Fibroblast of lung (primary cell): ENCODE measurements around the gene MEIOC. TPM values are rescaled to one million over a fixed set of nuclear protein-coding genes. Genes with fewer than 3 reads are reported as not detected.
"Not testable (repeated sequence)": the region's sequence is repeated elsewhere in the genome, so short reads cannot be mapped to it uniquely, and the experiment has no call there.

Source experiments
- DNase-seq, 2 donors: peaks; one replicate each; pipeline versions ENCODE4 v3.0.0 to v3.0.0-alpha.2; 2010; ENCODE audit warnings: low read depth in 2 of 2
- H2AFZ ChIP-seq: 2 replicates; pipeline ENCODE4 v1.5.1; 2012; ENCODE audit warnings: low read length, control low read depth, inconsistent platforms
- H3K27ac ChIP-seq: 2 replicates; pipeline ENCODE4 v1.5.1; 2011; ENCODE audit warnings: low read length, control low read depth; ENCODE audit not compliant: insufficient read depth
- H3K27me3 ChIP-seq: 2 replicates; pipeline ENCODE4 v1.5.1; 2011; ENCODE audit warnings: mild to moderate bottlenecking, low read length; ENCODE audit not compliant: control insufficient read depth, insufficient read depth
- H3K36me3 ChIP-seq: 2 replicates; pipeline ENCODE4 v1.5.1; 2011; ENCODE audit warnings: low read length; ENCODE audit not compliant: control insufficient read depth, insufficient read depth
- H3K4me1 ChIP-seq: 2 replicates; pipeline ENCODE4 v1.5.1; 2011; ENCODE audit warnings: low read length; ENCODE audit not compliant: control insufficient read depth, insufficient read depth; ENCODE audit errors: extremely low read depth
- H3K4me2 ChIP-seq: 2 replicates; pipeline ENCODE4 v1.5.1; 2011; ENCODE audit warnings: low read length, control low read depth; ENCODE audit not compliant: insufficient read depth; ENCODE audit errors: extremely low read depth
- H3K4me3 ChIP-seq, 4 experiments: fragments of 200-600 bp in 1 of 4; sonication (generic) in 1 of 4; replicated peaks in 1 of 4; 2 replicates each; pipeline ENCODE4 v1.5.1; 2011 to 2016; ENCODE audit warnings: low read length in 4 of 4, low read depth in 3 of 4, mild to moderate bottlenecking in 3 of 4, control low read depth in 2 of 4, inconsistent platforms in 1 of 4, mixed read lengths in 1 of 4; ENCODE audit not compliant: insufficient read depth in 1 of 4; ENCODE audit errors: control extremely low read depth in 1 of 4
- H3K79me2 ChIP-seq: 2 replicates; pipeline ENCODE4 v1.5.1; 2012; ENCODE audit warnings: mild to moderate bottlenecking, low read length, inconsistent platforms; ENCODE audit not compliant: control insufficient read depth, insufficient read depth
- H3K9ac ChIP-seq: 2 replicates; pipeline ENCODE4 v1.5.1; 2011; ENCODE audit warnings: mild to moderate bottlenecking, low read length, control low read depth; ENCODE audit not compliant: insufficient read depth
- H3K9me3 ChIP-seq: 2 replicates; pipeline ENCODE4 v1.5.1; 2012; ENCODE audit warnings: low read depth, low read length; ENCODE audit not compliant: control insufficient read depth, insufficient read depth
- H4K20me1 ChIP-seq: 2 replicates; pipeline ENCODE4 v1.5.1; 2011; ENCODE audit warnings: low read length; ENCODE audit not compliant: control insufficient read depth, insufficient read depth; ENCODE audit errors: extremely low read depth
- EZH2 ChIP-seq: IDR thresholded peaks from 2 replicates; pipeline ENCODE4 v1.5.1; 2012; ENCODE audit warnings: low read length, control low read depth, mild to moderate bottlenecking; ENCODE audit errors: missing control alignments
- polyA plus RNA-seq, 2 donors: library from polyadenylated mRNA; depleted of rRNA in 1 of 2; stranded (reverse) in 1 of 2; unstranded in 1 of 2; fragments of >200 nt; gene quantifications; 2 replicates each; pipeline ENCODE4 v1.2.1, GENCODE V29; 2011 to 2012; ENCODE audit warnings: missing spikeins in 1 of 2
- total RNA-seq: library from RNA; depleted of rRNA; stranded (reverse); fragments of >200 nt; gene quantifications from 2 replicates; pipeline ENCODE4 v1.2.1, GENCODE V29; 2014
- TF ChIP-seq, protein P1 (sequence below), 2 donors: IDR thresholded peaks in 1 of 2; conservative IDR thresholded peaks in 1 of 2; 1 replicate in 1 of 2; 2 replicates in 1 of 2; pipeline ENCODE4 v1.5.1; 2011 to 2012; ENCODE audit warnings: low read length in 2 of 2, control low read depth in 1 of 2, inconsistent platforms in 1 of 2, low read depth in 1 of 2, mild to moderate bottlenecking in 1 of 2

The MEIOC gene
- total and polyA plus RNA-seq, 2 donors (not counting 1 experiment from before 2014, with no cell fraction given) = under 0.01 to 0.07 TPM

DNA sequence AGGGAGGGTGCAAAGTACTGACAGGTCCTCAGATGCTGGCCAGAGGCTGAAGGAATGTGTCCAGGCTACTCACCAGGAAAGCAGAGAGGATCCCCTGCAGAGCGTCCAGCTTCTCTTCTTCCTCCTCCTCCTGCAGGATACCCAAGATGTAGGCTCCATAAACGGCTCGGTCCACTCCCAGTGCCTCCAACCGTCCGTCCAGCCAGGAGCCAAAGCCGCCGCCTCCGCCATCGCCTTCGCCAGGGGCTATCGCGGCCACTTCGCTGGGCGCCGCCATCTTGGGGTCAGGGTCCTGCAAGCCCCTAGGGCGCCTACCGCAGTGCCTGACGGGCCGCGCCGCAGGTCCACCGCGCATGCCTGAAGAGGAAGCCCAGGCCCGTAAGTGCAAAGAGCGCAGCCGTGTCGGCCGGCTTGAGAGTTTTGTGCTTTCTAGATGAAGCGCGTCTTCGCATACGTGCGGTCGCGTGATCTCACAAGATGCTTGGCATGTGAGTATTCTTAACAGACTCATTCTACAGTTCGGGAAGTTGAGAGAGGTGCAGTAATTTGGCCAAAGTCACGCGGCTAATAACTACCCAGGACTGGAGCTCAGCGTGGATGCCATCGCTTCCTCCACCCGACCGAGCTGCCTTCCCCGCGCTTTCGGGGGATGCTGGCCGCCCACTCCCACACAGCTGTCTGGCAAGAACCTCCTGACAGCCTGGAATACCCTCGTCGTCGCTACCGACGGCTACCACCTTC lies 33.4 kb downstream of the MEIOC start, which contains the start of gene CCDC43:
Gene CCDC43, minus strand, starts transcription at position 300 of the 741 bp plus-strand sequence. Its CDS starts 23 bp downstream, at position 277.
- Histone ChIP-seq H3K27me3 (no peaks in the 10 kb centered on the region), H3K79me2 (peaks cover 16% of the 10 kb centered on the region)

GRCh38 chr17:44690746-44691306 lies 34.6 kb downstream of the MEIOC start:
- peaks cover 16% of the 10 kb centered on the region for H3K79me2 ChIP-seq
- H3K36me3 ChIP-seq, H3K9ac ChIP-seq, H3K4me1 ChIP-seq, H2AFZ ChIP-seq, H3K4me3 ChIP-seq, H4K20me1 ChIP-seq, H3K27ac ChIP-seq, H3K4me2 ChIP-seq, H3K9me3 ChIP-seq, H3K27me3 ChIP-seq: not testable (repeated sequence)
- peak in 1 of 2 donors; percentile 15 for DNase-seq
- TF ChIP-seq, protein P1, sequence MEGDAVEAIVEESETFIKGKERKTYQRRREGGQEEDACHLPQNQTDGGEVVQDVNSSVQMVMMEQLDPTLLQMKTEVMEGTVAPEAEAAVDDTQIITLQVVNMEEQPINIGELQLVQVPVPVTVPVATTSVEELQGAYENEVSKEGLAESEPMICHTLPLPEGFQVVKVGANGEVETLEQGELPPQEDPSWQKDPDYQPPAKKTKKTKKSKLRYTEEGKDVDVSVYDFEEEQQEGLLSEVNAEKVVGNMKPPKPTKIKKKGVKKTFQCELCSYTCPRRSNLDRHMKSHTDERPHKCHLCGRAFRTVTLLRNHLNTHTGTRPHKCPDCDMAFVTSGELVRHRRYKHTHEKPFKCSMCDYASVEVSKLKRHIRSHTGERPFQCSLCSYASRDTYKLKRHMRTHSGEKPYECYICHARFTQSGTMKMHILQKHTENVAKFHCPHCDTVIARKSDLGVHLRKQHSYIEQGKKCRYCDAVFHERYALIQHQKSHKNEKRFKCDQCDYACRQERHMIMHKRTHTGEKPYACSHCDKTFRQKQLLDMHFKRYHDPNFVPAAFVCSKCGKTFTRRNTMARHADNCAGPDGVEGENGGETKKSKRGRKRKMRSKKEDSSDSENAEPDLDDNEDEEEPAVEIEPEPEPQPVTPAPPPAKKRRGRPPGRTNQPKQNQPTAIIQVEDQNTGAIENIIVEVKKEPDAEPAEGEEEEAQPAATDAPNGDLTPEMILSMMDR (conservative IDR thresholded peaks at IDR 0.05 in 1 of 2, IDR thresholded peaks at IDR 0.05 in 1 of 2; ENCODE audit: low read depth in 1 of 2, low read length in 2 of 2) = peak in 1 of 2 donors; percentile 5

More for the DNA sequence above, 33.4 kb downstream of the MEIOC start, which contains the start of gene CCDC43:
- peak within 1 kb of the TSS; percentile 88 to 100 (median 99) for H3K4me3 ChIP-seq
- TF ChIP-seq, protein P1 (conservative IDR thresholded peaks at IDR 0.05 in 1 of 2, IDR thresholded peaks at IDR 0.05 in 1 of 2; ENCODE audit: low read depth in 1 of 2, low read length in 2 of 2) = no peak
- no peak for TF ChIP-seq EZH2
- H3K9me3 ChIP-seq = no peaks in the 10 kb centered on the region
- H3K27ac ChIP-seq = peak within 1 kb of the TSS; percentile 89
- peak within 1 kb of the TSS; percentile 97 for H2AFZ ChIP-seq
- H3K9ac ChIP-seq = peak within 1 kb of the TSS; percentile 77
- H3K36me3 ChIP-seq = no peaks in the 10 kb centered on the region
- H3K4me2 ChIP-seq = peak within 1 kb of the TSS; percentile 98
- no peaks in the 10 kb centered on the region for H3K4me1 ChIP-seq
- no peaks in the 10 kb centered on the region for H4K20me1 ChIP-seq
- DNase-seq = peak; percentile 92 to 96

DNA sequence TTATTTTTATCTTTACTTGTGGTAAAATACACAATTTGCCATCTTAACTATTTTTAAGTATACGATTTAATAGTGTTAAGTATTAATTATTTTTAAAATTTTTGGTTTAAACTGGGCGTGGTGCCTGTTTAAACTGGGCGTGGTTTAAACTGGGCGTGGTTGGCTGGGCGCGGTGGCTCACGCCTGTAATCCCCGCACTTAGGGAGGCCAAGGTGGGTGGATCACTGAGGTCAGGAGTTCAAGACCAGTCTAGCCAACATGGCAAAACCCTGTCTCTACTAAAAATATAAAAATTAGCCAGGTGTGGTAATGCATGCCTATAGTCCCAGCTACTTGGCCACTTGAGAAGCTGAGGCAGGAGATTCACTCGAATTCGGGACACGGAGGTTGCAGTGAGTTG lies 37.3 kb downstream of the MEIOC start:
- no peak for DNase-seq
- Histone ChIP-seq H3K27ac (no peak overlapping the region), H3K9me3 (no peaks in the 10 kb centered on the region), H3K36me3 (no peaks in the 10 kb centered on the region), H3K27me3 (no peaks in the 10 kb centered on the region), H4K20me1 (no peaks in the 10 kb centered on the region), H3K4me1 (no peaks in the 10 kb centered on the region), H3K4me3 (no peak overlapping the region), H3K4me2 (no peak overlapping the region), H2AFZ (no peak overlapping the region), H3K79me2 (peaks cover 12% of the 10 kb centered on the region), H3K9ac (no peak overlapping the region)
- no peak for TF ChIP-seq EZH2
- TF ChIP-seq, protein P1 (conservative IDR thresholded peaks at IDR 0.05 in 1 of 2, IDR thresholded peaks at IDR 0.05 in 1 of 2; ENCODE audit: low read depth in 1 of 2, low read length in 2 of 2) = no peak

GRCh38 chr17:44700288-44700687 lies 44.0 kb downstream of the MEIOC start:
- H3K27ac ChIP-seq, H3K4me1 ChIP-seq, H4K20me1 ChIP-seq, H3K27me3 ChIP-seq, H3K9ac ChIP-seq, H2AFZ ChIP-seq, H3K4me3 ChIP-seq, DNase-seq, H3K79me2 ChIP-seq, H3K4me2 ChIP-seq, H3K9me3 ChIP-seq, H3K36me3 ChIP-seq: not testable (repeated sequence)
